HG03196 (cell line): ENCODE data around the gene ASAP3.
"Not testable (repeated sequence)": the region's sequence is repeated elsewhere in the genome, so short reads cannot be mapped to it uniquely, and the experiment has no call there.

Source experiments
- ATAC-seq: cut with Tn5 transposase; IDR thresholded peaks from one replicate; pipeline ENCODE4 v1.9.1; 2021; ENCODE audit not compliant: unreplicated experiment

ASAP3 gene

DNA sequence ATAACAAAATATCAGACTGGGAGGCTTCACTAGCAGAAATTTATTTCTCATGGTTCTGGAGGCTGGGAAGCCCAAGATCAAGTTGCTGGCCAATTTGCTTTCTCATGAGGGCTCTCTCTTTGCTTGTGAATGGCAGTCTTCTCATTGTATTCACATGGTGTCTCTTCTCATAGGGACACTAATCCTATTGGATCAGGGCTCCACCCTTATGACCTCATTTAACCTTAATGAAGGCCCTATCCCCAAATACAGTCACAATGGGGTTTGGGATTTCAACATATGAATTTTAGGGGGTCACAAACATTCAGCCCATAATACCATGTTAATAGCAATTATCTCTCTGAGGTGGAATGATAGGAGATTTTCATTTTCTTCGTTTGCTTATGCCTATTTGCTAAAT lies 84.8 kb downstream of the ASAP3 start:
- ATAC-seq, result no peak

DNA sequence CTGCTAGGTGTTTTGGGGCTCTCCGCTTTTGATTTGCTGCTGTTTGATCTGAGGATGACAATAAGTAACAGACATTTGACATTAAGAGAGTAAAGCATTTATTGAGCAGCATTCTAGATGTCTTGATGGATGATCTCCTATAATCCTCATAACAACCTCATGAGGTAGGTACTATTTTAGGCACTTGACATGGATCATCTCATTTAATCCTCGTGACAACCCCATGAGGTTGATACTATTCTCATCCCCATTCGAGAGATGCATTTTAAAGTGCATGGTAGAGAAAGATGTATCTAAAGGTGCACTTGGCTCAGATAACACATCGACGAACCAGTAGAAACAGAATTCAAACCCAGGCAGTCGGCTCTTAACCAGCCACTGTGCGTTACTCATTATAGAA lies 86.1 kb downstream of the ASAP3 start:
- no peak for ATAC-seq

DNA sequence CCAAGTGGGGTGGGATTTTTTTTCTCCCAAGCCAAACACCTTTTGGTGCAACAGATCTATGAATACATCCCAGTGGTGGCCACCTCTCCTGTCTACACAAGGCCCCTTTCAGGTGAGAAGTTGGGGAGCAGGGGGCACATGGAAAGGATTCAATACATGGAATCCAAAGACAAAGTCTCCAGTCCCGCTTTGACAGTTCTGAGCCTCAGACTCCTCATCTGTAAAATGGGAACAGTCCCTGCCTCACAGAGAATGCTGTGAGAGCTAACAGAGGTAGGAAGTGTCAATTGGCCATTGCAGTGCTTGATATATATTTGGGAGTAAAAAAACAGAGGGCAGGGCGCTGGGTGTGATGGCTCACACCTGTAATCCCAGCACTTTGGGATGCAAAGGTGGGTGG lies 87.6 kb downstream of the ASAP3 start:
- ATAC-seq, result no peak

DNA sequence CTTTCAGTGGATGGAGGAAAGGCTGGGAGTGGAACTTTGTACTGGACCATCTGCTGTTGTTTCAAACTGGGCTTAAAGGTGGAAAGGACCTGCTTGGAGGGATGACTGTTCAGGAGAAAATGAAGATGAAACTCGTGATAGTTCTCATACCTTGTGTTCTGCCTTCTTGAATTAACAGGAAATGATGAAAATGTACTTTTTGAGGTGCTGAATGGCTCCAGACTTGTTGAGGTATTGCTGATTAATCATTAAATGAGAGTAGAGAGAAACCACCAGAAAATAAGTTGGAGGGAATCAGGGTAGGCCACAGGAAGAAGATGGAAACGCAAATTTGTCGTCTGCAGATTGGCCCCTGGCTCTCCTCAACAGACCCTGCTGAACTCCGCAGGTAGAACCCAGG lies 88.1 kb downstream of the ASAP3 start:
- ATAC-seq, result no peak

DNA sequence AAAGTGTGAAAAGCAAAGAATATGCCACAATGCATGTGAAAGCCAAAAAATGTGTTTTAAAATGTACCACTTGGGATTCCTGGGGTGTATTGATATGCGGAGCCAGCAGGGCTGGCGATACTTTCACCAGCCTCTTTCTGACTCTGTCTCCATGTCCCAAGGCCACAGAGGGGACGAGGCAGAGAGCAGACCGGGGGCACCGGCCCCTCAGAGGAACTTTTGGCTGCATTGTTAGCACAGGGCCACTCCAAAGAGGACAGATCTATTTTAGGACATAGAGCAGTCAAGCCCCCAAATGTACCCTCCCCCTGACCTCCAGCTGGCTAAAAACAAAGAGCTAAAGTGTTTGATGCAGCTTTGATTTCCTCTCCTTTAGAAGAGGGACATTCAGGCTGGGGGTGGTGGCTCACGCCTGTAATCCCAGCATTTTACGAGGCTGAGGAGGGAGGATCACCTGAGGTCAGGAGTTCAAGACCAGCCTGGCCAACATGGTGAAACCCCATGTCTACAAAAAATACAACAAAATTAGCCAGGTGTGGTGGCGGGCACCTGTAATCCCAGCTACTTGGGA lies 88.7 kb downstream of the ASAP3 start:
- ATAC-seq, result no peak

DNA sequence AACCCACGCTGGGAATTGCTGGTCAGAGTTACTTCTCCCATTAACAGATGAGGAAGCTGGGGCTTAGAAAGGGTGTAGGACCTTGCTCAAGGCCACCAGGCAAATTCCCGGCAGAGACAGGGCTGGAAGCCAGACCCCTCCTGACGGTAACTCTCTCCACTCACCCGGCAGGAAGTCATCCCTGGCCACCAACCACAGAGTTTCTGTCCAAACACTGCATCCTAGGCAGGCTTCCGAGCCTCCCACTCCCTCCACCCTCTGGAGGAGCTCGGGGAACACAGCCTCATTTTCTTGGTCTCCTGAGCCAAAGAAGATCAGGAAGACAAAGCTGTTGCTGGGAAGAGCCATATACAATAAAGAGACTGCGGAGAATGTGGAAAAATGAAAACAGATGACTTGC lies 89.3 kb downstream of the ASAP3 start:
- no peak for ATAC-seq

DNA sequence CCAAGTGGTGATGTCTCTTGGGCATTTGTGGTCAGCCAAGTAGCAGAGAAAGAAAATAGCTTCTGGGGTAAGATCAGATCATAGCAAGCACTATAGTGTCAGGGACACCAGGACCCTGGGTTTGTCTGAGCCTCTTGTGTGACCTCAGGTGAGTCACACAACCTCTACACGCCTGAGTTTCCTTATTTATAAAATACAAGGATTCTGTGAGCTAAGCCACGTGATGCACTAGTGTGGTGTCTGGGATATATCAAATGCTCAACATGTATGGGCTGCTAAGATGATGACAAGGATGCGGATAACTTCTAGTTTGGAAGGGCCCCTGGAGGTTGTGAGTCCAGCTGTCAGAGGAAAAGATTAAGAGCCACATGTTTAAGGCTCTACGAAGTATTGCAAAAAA lies 89.8 kb downstream of the ASAP3 start:
- ATAC-seq, result no peak

DNA sequence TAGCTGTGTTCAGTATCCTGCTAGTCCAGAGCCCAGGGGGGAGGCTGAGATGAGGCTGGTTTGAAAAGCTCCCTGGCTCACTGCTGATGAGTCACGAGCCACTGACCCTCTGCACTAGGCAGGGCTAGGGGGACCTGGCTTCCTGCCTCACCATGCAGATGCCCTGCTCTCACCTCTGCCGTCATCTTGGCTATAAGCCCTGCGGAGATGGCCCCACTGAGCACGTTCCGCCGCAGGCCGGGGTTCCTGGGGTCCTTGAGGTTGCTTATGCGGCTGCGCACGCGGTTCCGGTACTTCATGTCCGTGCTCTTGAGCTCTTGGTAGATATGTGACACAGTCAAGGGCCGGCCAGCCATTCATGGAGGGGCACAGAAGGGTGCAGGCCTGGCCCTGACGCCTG lies 90.3 kb downstream of the ASAP3 start:
- ATAC-seq, result no peak

DNA sequence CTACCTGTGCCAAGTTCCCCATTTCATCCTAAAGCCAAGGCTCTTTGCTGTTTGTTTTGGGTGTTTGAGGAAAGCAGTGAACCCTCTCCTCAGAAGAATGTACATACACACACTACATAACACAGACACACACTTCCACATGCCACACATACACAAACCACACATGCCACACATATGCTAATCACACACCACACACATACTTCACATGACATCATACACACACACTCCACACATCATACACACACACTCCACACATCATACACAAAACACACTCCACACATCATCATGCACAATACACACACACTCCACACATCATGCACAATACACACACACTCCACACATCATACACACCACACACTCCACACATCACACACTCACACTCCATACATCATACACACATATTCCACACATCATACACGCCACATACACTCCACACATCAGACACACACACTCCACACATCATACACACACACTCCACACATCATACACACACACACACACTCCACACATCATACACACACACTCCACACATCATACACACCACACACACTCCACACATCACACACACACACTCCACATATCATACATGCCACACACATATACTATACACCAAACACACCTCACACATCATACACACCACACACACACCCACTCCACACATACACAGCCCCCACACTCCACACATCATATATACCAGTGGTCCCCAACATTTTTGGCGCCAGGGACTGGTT lies 91.7 kb downstream of the ASAP3 start:
- ATAC-seq, result no peak

DNA sequence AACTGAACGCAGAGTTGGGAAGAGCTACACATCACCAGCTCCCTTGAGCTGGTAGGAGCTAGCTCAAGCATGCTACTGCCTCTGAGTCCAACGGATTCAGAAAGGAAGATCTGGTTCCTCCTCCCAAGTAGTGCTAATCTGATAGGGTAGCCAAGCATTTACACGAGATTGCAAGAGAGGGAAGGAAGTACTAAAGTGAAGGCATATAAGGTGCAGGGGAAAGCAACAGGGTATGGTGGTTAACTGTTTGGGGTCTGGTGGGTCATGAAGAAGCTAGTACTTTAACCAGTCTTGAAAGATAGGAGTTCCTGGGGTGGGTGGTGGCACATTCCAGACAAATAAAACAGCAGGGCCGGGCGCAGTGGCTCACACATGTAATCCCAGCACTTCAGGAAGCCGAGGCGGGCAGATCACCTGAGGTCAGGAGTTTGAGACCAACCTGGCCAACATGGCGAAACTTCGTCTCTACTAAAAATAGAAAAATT lies 94.1 kb downstream of the ASAP3 start:
- no peak for ATAC-seq

DNA sequence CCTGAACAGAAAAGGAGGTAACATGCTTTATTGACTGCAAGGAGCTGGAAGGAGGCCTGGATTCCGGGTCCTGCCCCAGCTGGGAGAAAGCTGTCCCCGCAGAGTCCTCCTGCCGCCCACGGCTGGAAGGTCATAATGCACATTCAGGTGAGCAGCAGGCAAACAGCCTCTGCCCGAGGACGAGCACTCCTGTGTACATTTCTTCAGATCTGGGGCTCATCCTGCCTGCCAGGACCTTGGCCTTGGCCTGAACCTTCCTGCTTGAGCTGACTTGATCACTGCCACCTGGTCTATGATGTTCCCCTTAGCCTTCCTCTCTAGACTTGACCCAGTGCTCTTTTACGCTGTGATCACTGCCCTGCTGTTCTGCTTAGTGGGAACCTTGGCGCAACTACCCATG lies 96.5 kb downstream of the ASAP3 start:
- no peak for ATAC-seq

DNA sequence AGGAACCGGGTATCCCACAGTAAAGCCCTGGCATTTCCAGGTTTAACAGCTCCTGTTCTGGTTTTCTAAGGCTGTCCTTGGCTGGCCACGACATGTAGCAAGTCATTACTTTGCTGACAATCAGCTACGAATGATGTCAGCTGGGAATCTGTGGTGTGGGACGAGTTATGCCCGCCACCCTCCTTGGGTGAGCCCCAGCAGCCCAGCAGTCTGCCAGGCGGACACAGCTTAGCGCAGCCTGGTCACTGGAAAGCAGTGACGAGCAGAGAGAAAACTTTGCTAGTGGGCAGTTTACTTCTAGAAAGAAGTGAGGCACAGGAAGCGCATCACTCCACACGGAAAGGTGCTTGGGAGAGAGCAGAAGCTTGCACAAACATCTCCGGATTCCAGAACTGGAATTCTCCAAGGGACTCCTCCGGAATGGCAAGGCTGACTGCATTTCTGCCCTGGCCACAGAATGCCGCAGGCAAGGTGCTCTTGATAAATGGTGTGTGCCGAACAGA lies 98.8 kb downstream of the ASAP3 start:
- ATAC-seq, result no peak

DNA sequence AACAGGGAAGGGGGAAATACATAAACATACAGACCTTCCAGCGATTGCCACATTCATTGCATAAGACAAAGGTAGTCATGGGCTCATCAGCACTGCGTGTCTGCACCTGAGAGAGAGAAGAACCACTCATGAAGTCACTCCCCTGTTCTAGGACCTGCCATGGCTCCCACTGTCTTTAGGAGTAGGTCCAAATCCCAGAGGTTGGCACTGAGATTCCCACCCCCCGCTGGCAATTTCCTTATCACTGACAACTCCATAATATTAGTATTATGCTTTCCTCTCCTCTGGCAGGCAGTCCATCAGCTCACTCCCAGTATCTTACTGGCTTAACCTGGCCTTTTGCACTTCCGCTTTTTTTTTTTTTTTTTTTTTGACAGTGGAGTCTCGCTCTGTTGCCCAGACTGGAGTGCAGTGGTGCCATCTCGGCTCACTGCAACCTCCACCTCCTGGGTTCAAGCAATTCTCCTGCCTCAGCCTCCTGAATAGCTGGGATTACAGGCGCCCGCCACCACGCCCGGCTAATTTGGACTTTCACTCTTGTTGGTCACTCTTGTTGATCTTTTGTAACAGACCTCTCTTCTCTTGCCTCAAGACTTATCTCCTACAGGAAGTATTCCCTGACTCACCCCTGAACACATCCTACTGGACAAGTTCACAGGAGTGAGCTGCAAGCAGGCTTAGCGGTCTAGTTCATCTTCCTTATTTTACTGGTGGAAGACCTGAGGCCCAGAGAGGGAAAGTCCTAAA lies 99.5 kb downstream of the ASAP3 start:
- ATAC-seq, result no peak

DNA sequence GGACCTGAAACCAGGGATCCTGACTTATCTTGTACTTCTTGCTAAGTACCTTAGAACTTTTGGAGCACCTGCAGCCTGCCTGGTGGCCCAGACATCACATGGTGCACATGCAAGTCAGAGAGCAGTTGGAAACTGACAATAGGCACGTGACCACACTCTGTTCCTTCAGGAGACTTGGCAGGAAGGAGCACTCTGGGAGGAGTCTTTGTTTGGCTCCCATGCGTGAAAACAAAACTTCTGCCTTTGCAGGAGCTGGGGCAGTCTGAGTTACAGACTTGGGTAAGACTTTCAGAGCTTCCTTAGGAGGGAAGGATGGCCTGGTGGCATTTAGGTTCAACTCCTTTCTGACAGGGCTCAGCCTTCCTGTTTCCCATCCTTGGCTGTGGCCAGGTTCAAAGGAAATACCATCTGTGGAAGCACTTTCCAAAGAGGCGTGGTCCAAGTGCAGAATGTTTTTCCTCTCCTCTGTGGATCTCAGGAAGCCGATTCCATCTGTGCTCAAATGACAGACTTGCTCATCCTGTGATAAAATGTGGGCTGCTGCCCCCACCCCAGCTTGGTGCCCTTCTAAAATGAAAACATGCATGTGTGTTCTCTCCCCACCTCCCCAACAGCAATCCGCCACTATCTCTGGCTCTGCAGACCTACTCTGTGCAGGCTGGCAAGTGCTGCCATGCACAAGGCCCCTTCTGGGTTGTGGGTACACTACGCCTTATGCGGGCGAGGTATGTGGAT lies 100.2 kb downstream of the ASAP3 start:
- ATAC-seq, result no peak

DNA sequence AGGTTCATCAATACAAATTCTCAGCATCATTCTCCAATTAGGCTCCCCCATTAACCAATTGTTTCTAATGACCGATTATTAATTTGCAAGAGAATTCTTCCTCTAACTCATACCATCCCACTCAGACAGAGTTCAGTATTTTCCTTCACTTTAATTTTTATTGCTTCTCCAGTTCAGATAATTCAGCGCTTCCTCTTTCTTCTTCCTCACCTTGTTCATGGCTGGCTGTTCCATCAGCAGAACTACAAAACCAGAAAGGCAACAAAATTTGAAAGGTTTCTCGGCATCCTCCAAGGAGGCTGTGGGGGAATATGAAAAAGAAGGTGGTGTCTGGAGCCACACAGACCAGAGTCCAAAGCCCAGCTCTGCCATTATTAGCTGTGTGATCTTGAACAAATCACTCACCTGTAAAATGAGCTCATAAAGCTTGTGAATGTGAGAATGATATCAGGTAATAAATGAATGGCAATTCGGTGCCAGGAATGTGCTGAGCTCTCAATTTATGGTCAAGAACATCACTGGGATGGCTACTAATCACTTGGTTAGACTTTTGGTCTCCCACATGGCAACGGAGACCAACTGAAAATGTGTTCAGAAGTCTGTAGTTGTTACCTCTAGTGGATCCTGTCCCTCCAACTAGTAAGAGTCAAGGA lies 102.6 kb downstream of the ASAP3 start:
- ATAC-seq, result no peak

DNA sequence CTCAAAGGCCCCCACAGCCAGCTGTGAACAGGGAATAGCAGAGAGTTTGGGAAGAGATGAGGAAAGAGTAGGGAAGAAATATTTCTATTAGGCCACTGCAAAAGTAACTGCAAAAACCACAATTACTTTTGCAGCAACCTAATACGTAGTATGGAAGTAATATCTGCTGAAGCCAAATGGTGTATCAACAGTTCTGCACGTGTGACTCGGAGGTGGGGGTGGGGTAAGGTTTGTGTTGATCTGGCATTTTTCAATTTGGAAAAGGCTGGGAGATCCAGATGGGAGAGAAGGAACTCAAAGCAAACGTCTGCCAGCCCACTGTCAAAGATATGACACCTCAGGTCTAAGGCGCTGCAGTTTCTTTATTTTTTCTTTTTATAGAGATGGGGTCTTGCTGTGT lies 103.3 kb downstream of the ASAP3 start:
- no peak for ATAC-seq

DNA sequence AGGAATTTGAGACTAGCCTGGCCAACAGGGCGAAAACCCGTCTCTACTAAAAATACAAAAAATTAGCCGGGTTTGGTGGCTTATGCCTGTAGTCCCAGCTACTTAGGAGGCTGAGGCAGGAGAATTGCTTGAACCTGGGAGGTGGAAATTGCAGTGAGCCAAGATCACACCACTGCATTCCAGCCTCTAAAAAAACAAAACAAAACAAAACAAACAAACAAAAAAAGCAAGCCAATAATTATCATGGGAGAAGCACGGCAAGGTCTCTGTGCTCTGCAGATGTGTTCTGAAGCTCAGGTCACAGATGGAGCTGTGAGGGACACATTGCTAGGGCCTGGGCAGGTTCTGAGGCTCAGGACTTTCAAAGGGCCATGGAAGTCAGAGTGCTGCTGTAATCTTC lies 103.7 kb downstream of the ASAP3 start:
- not testable (repeated sequence) for ATAC-seq
